Mesenchymal stem cell (in vitro differentiated cells and primary cell): ENCODE data around the gene CES1.
"Not testable (repeated sequence)": the region's sequence is repeated elsewhere in the genome, so short reads cannot be mapped to it uniquely, and the experiment has no call there.

ENCODE experiments used
- DNase-seq: peaks from one replicate; pipeline ENCODE4 v3.0.0-alpha.2; 2013
- H2AFZ ChIP-seq: one replicate; pipeline ENCODE4 v1.6.1; 2013; ENCODE audit warnings: low read depth, mild to moderate bottlenecking, control low read depth, inconsistent platforms, low read length, moderate library complexity
- H2AK5ac ChIP-seq: 2 replicates; pipeline ENCODE4 v1.6.1; 2013; ENCODE audit warnings: low read length, moderate library complexity, mild to moderate bottlenecking, inconsistent platforms; ENCODE audit not compliant: severe bottlenecking
- H2BK120ac ChIP-seq: one replicate; pipeline ENCODE4 v1.6.1; 2013; ENCODE audit warnings: low read depth, mild to moderate bottlenecking, inconsistent platforms, low read length, moderate library complexity
- H2BK12ac ChIP-seq, 2 experiments: one replicate each; pipeline ENCODE4 v1.6.1; 2013; ENCODE audit warnings: inconsistent platforms in 2 of 2, low read length in 2 of 2, mild to moderate bottlenecking in 2 of 2, moderate library complexity in 2 of 2, control low read depth in 1 of 2
- H2BK15ac ChIP-seq: one replicate; pipeline ENCODE4 v1.6.1; 2013; ENCODE audit warnings: mild to moderate bottlenecking, low read depth, inconsistent platforms; ENCODE audit not compliant: poor library complexity, severe bottlenecking
- H2BK5ac ChIP-seq: 2 replicates; pipeline ENCODE4 v1.6.1; 2013; ENCODE audit warnings: low read depth, mild to moderate bottlenecking, low read length, control low read depth, inconsistent platforms; ENCODE audit not compliant: poor library complexity, severe bottlenecking
- H3K14ac ChIP-seq, 2 experiments: one replicate each; pipeline ENCODE4 v1.6.1; 2013; ENCODE audit warnings: inconsistent platforms in 2 of 2, low read length in 2 of 2, control low read depth in 1 of 2, mild to moderate bottlenecking in 1 of 2, moderate library complexity in 1 of 2
- H3K18ac ChIP-seq, 2 experiments: one replicate each; pipeline ENCODE4 v1.6.1; 2013; ENCODE audit warnings: inconsistent platforms in 2 of 2, low read length in 2 of 2, control low read depth in 1 of 2, low read depth in 1 of 2, mild to moderate bottlenecking in 1 of 2
- H3K23ac ChIP-seq, 2 experiments: one replicate each; pipeline ENCODE4 v1.6.1; 2013; ENCODE audit warnings: inconsistent platforms in 2 of 2, low read length in 2 of 2, mild to moderate bottlenecking in 2 of 2, moderate library complexity in 2 of 2, control low read depth in 1 of 2
- H3K27ac ChIP-seq: 2 replicates; pipeline ENCODE4 v1.5.1; 2013; ENCODE audit warnings: mild to moderate bottlenecking, moderate library complexity, low read length, control low read depth, inconsistent platforms; ENCODE audit not compliant: poor library complexity, severe bottlenecking
- H3K27me3 ChIP-seq, 2 experiments: 2 replicates each; pipeline versions ENCODE4 v1.6.1 to v1.7.0; 2013; ENCODE audit warnings: low read length in 2 of 2, mild to moderate bottlenecking in 2 of 2, moderate library complexity in 2 of 2, control low read depth in 1 of 2, inconsistent platforms in 1 of 2; ENCODE audit not compliant: control insufficient read depth in 1 of 2, insufficient read depth in 1 of 2
- H3K36me3 ChIP-seq, 2 experiments: 2 replicates each; pipeline versions ENCODE4 v1.6.1 to v1.7.0; 2013; ENCODE audit warnings: low read length in 2 of 2, control low read depth in 1 of 2, inconsistent platforms in 1 of 2, low read depth in 1 of 2, mild to moderate bottlenecking in 1 of 2; ENCODE audit not compliant: insufficient read depth in 2 of 2, control insufficient read depth in 1 of 2
- H3K4ac ChIP-seq, 2 experiments: one replicate each; pipeline ENCODE4 v1.6.1; 2013; ENCODE audit warnings: inconsistent platforms in 2 of 2, low read length in 2 of 2, mild to moderate bottlenecking in 2 of 2, moderate library complexity in 2 of 2, control low read depth in 1 of 2, low read depth in 1 of 2
- H3K4me1 ChIP-seq: 2 replicates; pipeline ENCODE4 v1.6.1; 2013; ENCODE audit warnings: low read depth, low read length, control low read depth; ENCODE audit not compliant: control insufficient read depth, insufficient read depth
- H3K4me2 ChIP-seq: 2 replicates; pipeline ENCODE4 v1.6.1; 2013; ENCODE audit warnings: low read length, mild to moderate bottlenecking, inconsistent platforms; ENCODE audit not compliant: poor library complexity, severe bottlenecking
- H3K4me3 ChIP-seq, 2 experiments: 2 replicates each; pipeline versions ENCODE4 v1.5.1 to v1.7.0; 2013; ENCODE audit warnings: low read length in 2 of 2, mild to moderate bottlenecking in 2 of 2, control low read depth in 1 of 2, low read depth in 1 of 2; ENCODE audit not compliant: insufficient read depth in 1 of 2
- H3K79me1 ChIP-seq: replicated peaks from 2 replicates; pipeline ENCODE4 v1.6.1; 2013; ENCODE audit warnings: mild to moderate bottlenecking, control low read depth, low read length, inconsistent platforms; ENCODE audit not compliant: poor library complexity, severe bottlenecking
- H3K9ac ChIP-seq: 2 replicates; pipeline ENCODE4 v1.7.0; 2013; ENCODE audit warnings: mild to moderate bottlenecking, low read length, moderate library complexity
- H3K9me3 ChIP-seq: 2 replicates; pipeline ENCODE4 v1.7.0; 2013; ENCODE audit warnings: mild to moderate bottlenecking, low read length; ENCODE audit not compliant: control insufficient read depth
- H4K8ac ChIP-seq: one replicate; pipeline ENCODE4 v1.6.1; 2013; ENCODE audit warnings: inconsistent platforms, mild to moderate bottlenecking, low read length, moderate library complexity
- H4K91ac ChIP-seq: one replicate; pipeline ENCODE4 v1.6.1; 2013; ENCODE audit warnings: mild to moderate bottlenecking, low read length, inconsistent platforms
- WGBS: methylation state at CpG from one replicate; pipeline ENCODE4 v1.1.7; 2013; ENCODE audit warnings: mixed read lengths; 5-methylcytosine and 5-hydroxymethylcytosine counted together

CES1 gene

GRCh38 chr16:55781456-55781855, 51.4 kb downstream of the CES1 start:
- H3K27me3 ChIP-seq, DNase-seq, H2BK120ac ChIP-seq, H3K14ac ChIP-seq, H3K4me2 ChIP-seq, H3K9me3 ChIP-seq, H2BK15ac ChIP-seq, H4K91ac ChIP-seq, H3K79me1 ChIP-seq, H2AK5ac ChIP-seq, H2BK5ac ChIP-seq, H3K4ac ChIP-seq, H3K4me1 ChIP-seq, H2BK12ac ChIP-seq, H3K36me3 ChIP-seq, H4K8ac ChIP-seq, H3K18ac ChIP-seq, H3K27ac ChIP-seq, H3K9ac ChIP-seq, H3K4me3 ChIP-seq, H2AFZ ChIP-seq, H3K23ac ChIP-seq: not testable (repeated sequence)
- WGBS: 77% methylated on average over 8 of the region's 8 CpGs

GRCh38 chr16:55780095-55780407, 52.8 kb downstream of the CES1 start:
- H3K4me3 ChIP-seq, H2BK5ac ChIP-seq, H3K4me2 ChIP-seq, H3K14ac ChIP-seq, H3K27ac ChIP-seq, H2AK5ac ChIP-seq, H3K9me3 ChIP-seq, H3K4me1 ChIP-seq, H4K91ac ChIP-seq, H3K9ac ChIP-seq, H2BK15ac ChIP-seq, H3K4ac ChIP-seq, H2BK12ac ChIP-seq, H3K18ac ChIP-seq, H3K36me3 ChIP-seq, H3K27me3 ChIP-seq, H2BK120ac ChIP-seq, H3K79me1 ChIP-seq, DNase-seq, H4K8ac ChIP-seq, H3K23ac ChIP-seq, H2AFZ ChIP-seq: not testable (repeated sequence)
- 31% methylated on average over 1 of the region's 4 CpGs for WGBS

- Histone ChIP-seq H2AK5ac (no peak overlapping the region), H3K4me2 (no peak overlapping the region), H3K4ac (no peak overlapping the region), H2BK12ac (no peak overlapping the region), H3K79me1 (no peaks in the 10 kb centered on the region), H2BK120ac (no peak overlapping the region), H4K8ac (no peak overlapping the region), H2AFZ (no peak overlapping the region), H3K27me3 (no peaks in the 10 kb centered on the region), H3K9me3 (no peaks in the 10 kb centered on the region), H3K9ac (no peak overlapping the region), H2BK5ac (no peak overlapping the region), H3K18ac (no peak overlapping the region), H3K23ac (no peak overlapping the region), H3K27ac (no peak overlapping the region), H3K4me3 (no peak overlapping the region), H2BK15ac (no peak overlapping the region), H3K4me1 (no peaks in the 10 kb centered on the region), H3K36me3 (no peaks in the 10 kb centered on the region), H4K91ac (peak overlapping the region; percentile 68), H3K14ac (no peak overlapping the region)
- WGBS: 78% methylated on average over 7 of the region's 7 CpGs
- DNase-seq: no peak
Measured at GRCh38 chr16:55779402-55780094, 53.3 kb downstream of the CES1 start.

- Histone ChIP-seq H2BK15ac (no peak overlapping the region), H2AK5ac (no peak overlapping the region), H3K4me3 (no peak overlapping the region), H3K4ac (no peak overlapping the region), H4K8ac (no peak overlapping the region), H3K79me1 (no peaks in the 10 kb centered on the region), H3K27ac (no peak overlapping the region), H3K9ac (no peak overlapping the region), H4K91ac (no peak overlapping the region), H2BK12ac (no peak overlapping the region), H3K23ac (no peak overlapping the region), H3K18ac (no peak overlapping the region), H3K4me1 (no peaks in the 10 kb centered on the region), H3K36me3 (no peaks in the 10 kb centered on the region), H3K27me3 (no peaks in the 10 kb centered on the region), H3K9me3 (no peaks in the 10 kb centered on the region), H2AFZ (no peak overlapping the region), H3K14ac (no peak overlapping the region), H2BK120ac (no peak overlapping the region), H2BK5ac (no peak overlapping the region), H3K4me2 (no peak overlapping the region)
- no peak for DNase-seq
- WGBS: 92% methylated on average over 2 of the region's 2 CpGs
Measured at GRCh38 chr16:55778757-55779156, 54.1 kb downstream of the CES1 start.
